HG03565 (cell line): ENCODE data around the gene GPR25.

ENCODE experiments used
- ATAC-seq: cut with Tn5 transposase; IDR thresholded peaks from one replicate; pipeline ENCODE4 v1.9.1; 2021; ENCODE audit warnings: mild to moderate bottlenecking, moderate library complexity; ENCODE audit not compliant: unreplicated experiment

GPR25 gene

DNA sequence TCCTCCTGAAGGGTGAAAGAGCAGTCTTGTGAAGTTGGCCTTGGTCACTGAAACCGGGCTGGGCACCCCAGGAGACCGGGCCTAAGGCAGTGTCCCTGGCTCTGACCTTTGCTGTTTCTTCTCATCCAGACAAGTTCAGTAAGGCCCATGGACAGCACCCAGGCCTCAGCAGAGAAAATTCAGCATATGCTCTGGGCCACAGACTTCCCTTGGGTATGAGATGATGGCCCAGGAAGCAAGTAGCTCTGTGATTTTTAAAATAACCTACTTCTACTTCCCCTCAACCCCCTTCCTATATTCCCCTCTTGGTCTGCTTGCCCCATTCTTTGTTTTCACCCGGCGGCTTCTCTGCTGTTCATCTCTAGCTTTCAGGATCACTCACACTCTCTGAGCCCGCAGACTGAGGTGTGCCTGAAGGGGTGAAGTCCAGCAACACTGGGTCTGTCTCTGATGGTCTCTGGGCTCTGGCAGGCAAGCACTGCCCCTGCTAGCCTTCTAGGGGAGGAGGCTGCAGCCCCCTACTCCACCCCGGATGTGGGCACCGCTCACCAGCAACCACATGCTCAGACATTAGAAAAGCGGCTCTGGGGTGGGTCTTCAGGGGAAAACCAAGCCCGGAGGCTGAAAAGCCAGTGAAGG lies 2.9 kb upstream of the GPR25 start:
- peak; percentile 37 for ATAC-seq

GRCh38 chr1:200873116-200873670 lies 412 bp downstream of the GPR25 start:
- no peak for ATAC-seq

GRCh38 chr1:200873671-200874397 lies 1.1 kb downstream of the GPR25 start:
- ATAC-seq: no peak

GRCh38 chr1:200874694-200875093 lies 1.9 kb downstream of the GPR25 start:
- no peak for ATAC-seq

- ATAC-seq: no peak
Measured at GRCh38 chr1:200875416-200875815, 2.6 kb downstream of the GPR25 start.

DNA sequence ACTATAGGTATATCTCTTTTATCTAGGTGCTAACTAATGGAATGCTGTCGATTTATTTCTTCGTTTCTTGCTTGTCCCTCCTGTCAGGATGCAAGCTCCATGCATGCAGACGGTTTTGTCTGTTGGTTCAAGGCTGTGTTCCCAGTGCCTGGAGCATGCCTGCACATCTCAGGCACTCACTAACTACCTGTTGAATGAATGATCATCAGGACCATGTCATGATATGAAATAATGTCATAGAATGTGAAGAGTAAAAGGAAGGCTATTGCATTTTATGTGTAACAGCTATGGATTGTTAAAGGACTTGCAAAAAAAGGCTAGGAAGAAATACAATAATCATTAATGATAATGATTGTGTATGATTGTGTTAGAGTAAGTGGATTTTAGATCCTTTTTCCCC lies 4.2 kb downstream of the GPR25 start:
- ATAC-seq: no peak

DNA sequence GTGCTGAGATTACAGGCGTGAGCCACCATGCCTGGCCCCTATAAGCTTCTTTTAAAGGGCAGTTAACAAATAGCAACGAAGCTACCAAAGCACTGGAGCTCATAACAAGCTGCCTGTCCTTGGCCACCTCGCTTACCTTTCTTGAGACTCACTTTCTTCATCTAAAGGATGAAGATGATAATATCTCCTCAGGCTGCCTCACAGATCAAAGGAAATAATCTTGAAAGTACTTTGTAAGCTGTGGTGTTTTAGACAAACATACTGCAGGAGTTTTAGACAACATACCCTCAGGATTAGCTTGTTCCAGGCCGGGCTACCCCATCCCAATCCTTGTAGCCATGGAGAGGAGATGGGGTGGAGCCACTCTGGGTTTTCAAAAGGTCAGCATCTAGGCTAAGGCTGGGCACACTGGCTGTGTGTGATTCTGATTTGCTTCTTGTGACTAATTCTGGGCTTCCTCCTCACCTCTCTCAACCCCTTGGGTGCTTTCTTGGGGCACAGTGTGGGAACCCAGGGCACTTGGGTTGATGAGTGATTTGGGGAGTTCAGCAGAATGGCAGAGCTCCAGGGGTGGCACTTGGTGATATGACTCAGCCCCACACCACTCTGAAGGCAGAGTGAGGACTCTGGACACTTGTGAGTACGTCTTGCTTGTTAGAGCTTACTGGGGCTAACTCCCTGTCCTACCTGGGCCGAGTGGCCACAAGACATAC lies 5.2 kb downstream of the GPR25 start:
- peak; percentile 53 for ATAC-seq

- ATAC-seq: no peak
Measured at GRCh38 chr1:200880212-200880611, 7.4 kb downstream of the GPR25 start.

- no peak for ATAC-seq
Measured at GRCh38 chr1:200883118-200883517, 10.3 kb downstream of the GPR25 start.

DNA sequence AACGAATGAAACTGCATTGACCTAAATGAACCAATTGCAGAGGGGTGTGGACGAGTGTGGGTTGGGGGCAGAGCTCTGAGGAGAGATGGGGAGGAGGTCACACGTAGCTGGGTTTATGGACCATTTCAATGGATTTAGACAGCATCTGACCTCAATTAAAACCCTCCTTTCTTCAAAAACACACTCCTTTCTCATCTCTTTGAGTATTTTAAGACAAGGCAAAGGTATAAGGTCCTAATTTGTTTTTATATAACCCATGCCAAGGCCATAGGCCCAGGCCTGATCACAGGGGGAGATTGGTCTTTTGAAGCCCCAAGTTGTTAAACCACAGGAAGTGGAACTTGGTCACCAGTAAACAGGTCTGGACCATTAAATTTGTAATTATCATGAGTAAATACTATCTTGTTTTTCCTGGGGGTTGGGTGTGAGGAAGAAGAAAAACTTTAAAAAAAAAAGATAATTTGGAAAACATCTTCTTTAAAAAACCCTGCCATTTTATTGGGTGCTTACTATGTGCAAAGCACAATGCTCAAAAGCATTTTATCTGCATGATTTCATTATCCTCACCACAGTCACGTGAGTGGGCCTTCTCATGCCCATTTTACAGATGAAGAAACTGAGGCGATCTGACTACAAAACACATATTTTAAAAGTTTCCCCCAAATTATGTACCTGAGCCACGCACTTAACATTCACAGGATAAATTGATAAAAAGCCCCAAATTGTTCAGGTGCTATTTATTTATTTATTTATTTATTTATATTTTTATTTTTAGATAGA lies 13.0 kb downstream of the GPR25 start:
- no peak for ATAC-seq

- no peak for ATAC-seq
Measured at GRCh38 chr1:200886594-200886993, 13.8 kb downstream of the GPR25 start.

- no peak for ATAC-seq
Measured at GRCh38 chr1:200887036-200887435, 14.3 kb downstream of the GPR25 start.

DNA sequence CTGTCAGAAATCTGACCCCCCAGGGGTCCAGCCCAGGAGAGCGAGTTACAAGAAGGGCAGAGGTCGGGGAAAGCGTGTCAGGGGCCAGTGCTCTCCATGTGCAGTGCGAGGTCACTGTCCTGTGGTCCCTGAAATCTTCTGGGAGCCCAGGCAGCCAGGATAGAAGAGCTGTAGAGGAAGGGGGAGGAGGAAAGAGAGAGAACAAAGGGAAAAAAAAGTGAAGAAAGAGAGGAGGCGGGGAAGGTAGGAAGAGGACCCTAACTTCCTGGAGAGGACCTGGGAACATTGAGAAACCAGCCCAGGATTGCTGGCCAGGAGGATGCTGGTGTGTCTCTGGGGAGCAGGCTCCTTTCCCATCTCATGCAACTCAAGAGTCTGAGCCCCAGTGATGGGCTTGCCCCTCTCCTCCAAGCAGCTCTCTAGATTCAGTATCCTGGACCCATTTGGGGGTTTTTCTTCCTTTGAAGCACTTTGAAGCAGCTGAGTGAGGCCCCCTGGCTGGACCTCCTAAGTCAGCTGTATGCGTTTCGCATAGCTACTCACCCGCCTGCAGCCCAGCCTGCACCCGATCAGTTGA lies 15.1 kb downstream of the GPR25 start:
- ATAC-seq: no peak

DNA sequence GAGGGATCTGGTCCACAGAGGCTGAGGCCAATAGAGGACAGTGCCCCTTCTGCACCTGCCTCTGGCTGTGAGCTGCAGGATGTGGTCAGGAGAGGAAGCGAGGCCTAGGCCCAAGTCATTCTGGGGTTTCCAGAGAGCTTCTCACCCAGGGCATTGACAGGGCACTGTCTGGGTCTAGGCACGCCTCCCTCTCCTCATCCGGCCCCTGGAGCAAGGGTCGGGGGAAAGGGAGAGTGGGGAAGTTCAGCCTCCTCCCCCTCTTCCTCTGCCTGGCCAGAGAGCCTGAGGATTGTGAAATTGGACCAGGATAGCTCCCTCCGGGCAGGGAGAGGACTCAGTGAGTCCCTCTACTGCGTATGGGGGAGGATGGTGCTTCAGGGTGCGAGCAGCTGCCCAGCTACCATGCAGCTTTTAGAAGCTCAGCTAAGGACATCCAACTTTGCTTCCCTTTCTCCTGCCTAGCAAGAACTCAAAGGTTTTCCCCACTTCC lies 15.6 kb downstream of the GPR25 start:
- peak; percentile 81 for ATAC-seq

DNA sequence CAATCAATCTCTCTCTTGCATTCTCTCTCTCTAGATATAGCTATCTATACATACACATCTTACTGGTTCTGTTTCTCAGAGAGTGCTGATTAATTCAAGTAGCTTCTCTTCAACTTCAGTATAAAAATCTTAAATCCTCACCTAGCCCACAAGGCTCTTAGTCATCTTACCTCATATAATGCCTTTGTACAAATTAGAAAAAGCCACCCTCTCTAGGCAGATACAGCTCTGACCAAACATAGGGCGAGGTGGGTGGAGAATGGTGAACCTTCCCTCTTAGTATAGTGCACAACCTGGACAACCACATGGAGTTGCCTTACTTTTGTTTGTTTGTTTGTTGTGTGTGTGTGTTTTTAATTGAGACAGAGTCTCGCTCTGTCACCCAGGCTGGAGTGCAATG lies 16.8 kb downstream of the GPR25 start:
- no peak for ATAC-seq

GRCh38 chr1:200890027-200890426 lies 17.2 kb downstream of the GPR25 start:
- no peak for ATAC-seq

DNA sequence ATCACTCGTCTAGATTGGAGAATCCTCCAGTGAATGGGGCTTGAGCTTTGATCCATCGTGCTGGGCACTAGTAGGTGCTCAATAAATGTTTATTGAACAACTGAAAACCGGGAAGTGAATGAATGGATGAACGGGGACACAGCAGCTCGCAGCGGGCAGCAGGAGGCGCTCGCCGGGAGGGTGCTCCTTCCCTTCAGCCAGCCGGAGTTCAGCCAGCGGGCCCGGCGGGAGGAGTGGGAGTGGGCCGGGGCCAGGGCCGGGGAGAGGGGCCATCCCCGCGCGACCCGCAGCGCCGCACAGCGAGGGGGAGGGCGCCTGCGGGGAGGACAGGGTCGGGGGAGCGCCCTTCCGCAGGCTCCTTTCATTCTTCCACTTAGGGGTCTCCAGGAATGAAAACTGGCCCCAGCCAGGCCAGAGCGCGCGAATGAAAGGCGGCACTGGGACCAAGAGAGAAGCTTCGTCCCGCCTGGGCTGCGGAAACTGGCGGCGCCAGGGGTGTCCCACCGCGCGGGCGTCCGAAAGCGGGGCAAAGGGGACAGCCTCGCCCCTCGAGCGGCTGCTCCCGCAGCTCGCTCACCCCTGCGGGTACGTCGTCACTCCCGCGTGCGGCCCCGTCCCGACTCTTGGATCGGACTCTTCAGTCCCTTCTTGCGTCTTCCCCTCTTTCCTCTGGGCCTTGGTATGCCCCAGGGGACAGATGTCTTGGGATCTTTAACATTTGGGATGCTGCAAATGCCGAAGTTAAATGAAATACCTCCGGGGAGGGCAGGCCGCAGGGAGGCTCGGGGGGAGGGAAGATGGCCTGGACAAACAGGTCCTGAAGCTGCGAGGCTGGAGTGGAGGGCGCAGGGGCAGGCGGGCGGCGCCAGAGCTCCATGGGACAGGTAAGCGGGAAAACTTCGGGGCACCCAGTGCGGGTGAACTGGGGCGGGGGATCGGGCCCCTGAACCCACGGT lies 18.3 kb downstream of the GPR25 start:
- no peak for ATAC-seq

GRCh38 chr1:200891774-200892157 lies 19.0 kb downstream of the GPR25 start:
- no peak for ATAC-seq

- ATAC-seq: no peak
Measured at GRCh38 chr1:200892546-200892945, 19.8 kb downstream of the GPR25 start.
